GM18526 (cell line): ENCODE measurements around the gene STX18.

Experiments
- POLR2A ChIP-seq: IDR thresholded peaks from 3 replicates; pipeline ENCODE4 v1.6.1; 2011; ENCODE audit not compliant: insufficient read length; ENCODE audit errors: extremely low read depth

The STX18 gene

DNA sequence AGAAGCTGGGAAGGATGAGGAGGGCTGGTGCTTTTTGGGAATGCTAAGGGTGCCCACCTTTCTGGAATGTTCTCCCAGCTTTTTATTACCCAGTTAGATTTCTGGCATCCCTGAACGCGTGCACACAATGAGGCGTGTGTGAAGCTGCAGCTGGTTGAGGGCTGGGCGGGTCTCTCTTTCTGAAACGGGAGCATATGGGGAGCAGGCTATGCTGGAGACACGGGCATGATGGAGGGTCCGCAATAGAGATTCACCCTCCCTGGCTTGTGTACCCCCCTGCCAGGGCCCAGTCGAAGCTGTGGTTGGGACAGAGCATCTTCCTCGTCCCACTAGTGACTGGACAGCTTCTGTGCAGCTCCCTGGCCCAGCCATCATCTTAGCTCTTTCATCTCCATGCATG is 146.5 kb downstream of the STX18 start:
- no peak for TF ChIP-seq POLR2A

DNA sequence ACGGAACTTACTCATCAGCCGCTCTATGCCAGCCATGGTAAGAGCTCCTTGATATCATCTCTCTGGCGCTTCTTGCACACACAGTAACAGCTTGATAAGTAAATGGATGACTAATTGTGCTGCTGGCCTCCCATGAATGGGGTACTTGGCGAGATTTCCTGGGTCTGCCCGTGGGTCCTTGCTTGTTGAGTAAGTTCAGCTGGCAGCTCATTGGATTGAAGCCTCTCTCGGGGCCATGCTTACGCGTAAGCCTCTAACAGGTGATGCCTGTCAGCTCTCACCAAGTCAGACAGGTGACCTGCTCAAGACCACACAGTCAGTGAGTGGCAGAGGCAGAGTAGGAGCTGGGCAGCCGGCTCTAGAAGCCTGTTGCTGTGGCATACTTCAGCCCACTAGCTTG is 147.2 kb downstream of the STX18 start:
- TF ChIP-seq POLR2A = no peak

DNA sequence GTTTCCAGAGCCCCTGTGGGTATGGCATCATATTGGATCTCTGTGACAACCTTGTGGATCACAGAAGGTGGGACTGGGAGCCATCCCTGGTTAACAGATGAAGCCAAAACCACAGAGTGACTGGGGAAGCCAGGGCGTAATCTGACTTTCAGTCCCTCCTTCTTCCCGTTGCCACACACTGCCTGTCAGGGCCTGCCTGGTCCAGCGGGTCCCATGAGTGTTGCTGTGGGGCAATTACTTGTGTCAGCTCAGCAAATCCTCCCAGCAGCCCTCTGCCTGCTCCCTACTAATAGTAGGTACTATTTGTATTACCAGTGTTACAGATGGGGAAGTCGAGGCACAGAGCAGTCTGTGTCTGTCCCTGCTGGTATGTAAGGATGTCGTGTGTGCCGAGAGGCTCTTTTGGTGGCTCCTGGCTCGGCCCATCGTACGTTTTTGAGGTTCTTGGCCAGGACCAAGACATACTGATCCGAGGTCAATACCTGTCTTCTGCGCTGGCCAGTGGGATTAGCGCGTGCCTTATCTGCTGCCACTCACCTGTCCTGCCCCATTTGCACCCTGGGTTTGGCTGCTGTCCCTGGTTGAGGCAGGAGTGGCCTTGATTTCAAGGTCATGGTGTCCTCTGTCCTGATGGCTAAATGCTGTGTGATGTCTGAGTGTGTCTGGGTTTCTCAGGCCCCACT is 149.2 kb downstream of the STX18 start:
- TF ChIP-seq POLR2A = no peak

DNA sequence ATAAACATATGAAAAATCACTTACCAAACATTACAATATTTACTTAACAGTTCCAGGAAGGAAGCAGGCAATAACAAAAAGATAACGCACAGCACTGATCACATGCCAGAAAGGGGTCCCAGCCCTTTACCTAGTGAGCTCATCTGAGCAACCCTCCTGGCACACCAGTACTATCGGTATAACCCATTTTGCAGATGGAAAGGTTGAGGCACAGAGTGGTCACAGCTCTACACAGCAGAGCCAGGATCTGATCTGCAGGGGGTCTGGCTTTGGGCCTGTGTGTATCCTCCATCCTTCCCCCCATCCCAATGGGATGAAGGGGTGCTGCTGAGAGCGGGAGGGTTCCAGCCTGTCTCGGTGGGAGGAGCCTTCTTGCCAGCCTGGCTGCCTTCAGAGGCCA is 150.0 kb downstream of the STX18 start:
- TF ChIP-seq POLR2A = no peak

DNA sequence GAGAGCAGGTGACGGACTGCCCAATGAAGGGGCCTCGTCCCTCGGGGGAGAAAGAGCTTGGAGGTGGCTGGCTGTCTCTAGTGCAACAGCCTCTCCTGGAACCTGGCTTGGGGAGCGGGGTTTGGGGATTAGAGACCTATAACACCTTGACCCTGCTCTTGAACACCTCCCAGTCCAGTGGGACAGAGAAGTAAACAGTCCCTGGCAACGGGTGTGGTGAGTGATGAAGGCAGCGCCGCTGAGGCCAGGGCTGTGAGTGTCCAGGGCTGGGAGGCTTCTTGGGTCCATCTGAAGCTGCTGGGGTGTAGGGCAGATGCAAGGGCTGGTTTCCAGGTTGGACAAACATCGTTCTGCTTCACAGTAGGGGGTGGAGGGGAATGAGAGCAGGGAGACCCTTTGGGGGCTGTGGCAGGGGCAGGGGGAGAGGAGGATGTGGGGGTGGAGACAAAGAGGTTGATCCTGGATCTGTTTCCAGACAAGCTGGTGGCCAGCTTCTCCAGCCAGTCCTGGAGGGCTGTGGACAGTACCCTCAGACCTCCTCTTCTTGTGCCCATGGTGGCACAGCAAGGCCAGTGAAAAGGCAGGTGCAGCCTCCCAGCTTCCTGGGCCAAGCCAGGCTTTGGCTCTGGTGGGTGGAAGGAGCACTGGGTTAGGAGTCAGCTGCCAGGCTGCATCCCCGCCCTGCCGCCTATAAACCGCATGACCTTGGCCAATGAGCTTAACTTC is 151.2 kb downstream of the STX18 start:
- TF ChIP-seq POLR2A = no peak

DNA sequence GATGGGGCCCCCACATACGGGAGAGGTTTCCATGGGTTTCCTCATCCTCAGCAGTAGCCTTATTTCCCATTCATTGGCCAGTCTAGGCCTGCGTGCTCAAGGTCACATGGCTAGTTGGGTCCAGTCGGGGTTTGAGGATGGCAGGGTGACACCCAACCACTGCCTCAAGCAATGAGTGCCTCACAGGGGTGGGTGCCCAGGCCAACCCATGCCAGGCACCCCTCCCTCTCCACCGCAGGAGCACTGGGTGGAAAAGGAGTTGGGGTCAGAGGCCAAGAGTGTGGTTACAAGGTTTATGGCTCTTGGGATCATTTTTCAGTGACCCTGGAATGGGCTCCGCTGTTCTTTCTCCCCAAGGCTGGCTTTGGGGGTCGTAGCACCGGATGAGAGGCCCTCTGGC is 151.8 kb downstream of the STX18 start:
- no peak for TF ChIP-seq POLR2A

DNA sequence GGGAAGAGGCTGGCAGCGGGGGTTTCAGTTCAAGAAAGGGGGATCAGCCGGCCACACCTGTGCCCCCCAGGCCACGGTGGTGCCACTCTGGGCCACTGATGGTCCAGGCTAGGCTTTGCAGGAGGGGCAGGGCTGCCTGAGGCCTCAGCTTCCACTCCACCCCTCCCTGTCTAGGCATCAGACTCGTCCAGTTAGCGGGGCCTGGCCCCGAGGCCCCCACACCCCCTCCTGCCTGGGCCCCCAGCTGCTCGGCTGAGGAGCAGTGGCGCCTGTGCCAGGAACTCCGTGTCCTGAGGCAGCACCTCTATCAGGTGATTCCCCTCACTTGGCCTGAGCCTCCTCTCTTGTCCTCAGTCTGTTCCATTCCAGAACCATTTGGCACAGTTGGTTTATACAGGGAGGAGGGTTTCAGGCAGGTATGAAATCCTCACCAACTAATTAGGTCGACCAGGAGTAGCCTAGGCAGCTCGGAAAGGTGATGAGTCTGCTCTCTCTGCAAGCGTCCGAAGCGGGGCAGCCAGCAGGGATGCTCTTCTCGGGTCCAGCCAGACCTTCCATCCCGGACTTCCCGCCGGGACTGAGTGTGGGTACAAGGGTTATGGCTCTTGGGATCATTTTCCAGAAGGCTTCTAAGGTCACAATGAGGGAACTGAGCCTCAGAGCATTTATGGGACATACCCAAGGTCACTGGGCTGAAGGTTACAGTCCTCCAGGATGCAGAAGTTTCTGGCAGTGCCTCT is 152.8 kb downstream of the STX18 start:
- TF ChIP-seq POLR2A = no peak

DNA sequence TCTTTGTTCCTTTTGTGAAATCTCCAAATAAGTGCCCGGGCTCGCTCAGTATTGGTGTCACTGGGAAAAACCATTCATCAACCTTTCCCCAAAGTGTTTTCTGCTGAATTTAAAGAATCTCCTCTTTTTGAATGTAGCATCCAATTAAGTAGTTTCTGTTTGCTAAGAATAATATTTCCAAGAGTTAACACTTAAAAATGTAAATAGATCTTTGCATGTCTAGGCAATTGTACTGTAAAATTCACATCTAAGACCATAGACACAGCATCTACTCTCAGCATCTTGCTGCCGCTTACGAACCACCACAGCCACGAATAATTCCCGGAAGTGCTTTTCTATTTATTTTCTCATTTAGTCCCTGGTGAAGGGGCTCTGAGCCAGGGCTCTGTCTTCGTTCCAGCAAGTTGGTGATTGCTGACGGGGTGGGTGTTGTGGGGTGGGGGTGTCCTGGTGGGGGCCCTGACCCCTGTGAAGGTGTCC is 153.5 kb downstream of the STX18 start:
- no peak for TF ChIP-seq POLR2A

DNA sequence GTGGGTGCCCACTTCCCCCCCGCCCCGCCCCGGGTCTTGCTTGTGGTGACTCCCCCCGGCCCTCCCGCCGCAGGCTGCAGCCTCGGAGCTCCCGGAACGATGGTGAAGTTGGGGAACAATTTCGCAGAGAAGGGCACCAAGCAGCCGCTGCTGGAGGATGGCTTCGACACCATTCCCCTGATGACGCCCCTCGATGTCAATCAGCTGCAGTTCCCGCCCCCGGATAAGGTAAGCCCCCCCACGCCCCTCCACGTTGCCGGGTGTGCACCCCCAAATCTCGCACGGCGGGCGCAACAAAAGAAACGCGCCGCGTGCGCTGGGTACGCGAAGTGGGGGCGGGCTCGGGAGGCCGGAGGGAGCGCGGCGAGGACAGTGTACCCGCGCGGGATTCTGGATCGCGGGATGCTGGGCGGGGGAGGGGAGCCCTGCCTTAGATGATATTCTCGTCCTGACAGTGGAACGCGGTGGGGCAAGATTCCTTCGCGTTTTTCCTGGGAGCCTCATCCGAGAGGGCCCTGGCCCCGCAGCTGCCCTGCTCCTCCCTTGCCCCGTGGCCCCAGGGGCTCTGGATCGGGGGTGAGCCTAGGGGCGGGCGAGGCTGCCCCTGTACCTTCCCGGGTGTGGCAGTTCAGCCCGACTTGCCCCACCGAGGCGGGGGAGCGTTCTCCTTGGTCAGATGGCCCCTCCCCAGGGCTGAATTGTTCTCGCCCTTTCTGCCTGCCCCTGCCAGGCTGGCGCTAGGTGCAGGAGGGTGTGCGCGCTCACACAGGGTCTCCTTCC is 154.1 kb downstream of the STX18 start:
- no peak for TF ChIP-seq POLR2A

DNA sequence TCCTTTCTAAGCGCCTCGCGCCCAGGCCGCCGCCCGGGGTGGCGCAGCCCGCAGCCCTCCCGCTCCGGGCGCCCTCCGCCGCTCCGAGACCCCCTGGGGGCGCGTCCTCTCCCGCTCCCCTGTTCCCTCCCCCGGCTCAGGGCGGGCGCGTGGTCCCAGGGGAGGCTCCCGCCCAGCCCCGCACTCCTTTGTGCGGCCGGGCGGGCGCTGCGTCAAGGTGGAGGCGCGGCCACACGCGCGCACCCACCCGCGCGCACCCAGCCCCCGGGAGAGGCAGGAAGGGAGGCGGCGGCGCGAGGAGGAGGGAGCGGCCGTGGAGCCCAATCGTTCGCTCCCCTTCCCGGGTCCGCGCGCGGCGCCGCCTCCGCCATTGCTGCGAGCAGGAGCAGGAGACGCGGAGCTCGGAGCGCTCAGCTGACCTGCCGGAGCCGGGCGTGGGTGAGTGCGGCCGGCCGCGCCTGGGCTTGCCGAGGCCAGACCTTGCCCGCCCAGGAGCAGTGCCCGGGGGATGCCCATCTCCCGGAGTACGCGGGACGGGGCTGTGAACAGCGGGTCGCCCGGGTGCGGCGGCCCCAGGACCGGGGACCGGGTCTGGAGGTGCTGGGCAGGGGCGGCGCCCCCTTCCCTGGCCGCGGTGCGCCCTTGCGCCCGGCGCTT is 155.0 kb downstream of the STX18 start, which contains the start of gene NSG1:
NSG1 (plus strand) TSS at position 367 of the 657 bp plus-strand sequence. CDS start 528 bp downstream, outside the sequence.
- TF ChIP-seq POLR2A = no peak

DNA sequence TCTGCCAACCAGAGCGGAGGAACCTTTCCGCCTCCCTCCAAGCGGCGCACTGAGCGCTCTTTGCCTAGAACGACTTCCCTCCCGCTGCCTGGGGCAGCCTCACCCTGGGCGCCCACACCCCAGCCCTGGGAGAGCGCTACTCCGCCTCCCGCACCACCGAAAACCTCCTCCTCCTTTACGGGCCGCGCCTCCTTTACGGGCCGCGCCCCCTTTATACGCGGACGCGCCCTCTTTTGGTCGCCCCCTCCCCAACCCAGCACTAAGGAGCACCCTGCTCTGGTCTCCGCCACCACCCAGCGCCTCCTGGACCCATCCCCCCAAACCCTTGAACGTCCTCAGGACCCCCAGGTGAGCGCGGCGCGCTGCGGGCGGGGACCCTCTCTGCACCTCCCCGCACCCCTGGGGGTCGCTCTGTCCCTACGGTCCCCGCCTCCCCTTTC is 155.5 kb downstream of the STX18 start:
- TF ChIP-seq POLR2A = no peak

DNA sequence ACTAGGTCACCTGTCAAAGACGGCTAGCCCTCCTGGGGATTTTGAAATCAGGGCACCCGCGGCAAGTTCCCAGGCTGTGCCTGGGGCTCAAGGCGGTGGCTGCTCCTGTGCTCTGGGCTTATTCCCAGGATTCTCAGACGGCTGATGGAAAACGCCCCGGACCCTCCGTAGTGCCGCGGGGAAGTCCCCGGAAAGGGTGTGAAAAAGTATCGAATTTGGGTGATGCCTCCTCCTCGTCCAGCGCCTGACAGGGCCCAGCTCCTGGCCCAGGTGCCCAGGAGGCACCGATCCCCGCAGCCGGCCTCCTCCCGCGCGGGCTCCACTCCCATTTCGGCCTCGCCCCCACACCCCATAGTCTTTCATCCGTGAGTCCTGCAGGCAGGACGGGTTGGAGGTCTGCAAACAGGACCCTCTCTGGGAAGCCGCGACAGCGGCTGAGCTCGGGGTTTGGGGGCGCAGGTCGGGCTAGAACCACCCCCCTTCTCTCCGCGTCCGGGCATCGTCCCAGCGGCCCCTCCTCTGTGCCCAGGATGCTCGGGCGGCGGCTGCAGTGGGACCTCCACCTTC is 156.0 kb downstream of the STX18 start:
- no peak for TF ChIP-seq POLR2A

DNA sequence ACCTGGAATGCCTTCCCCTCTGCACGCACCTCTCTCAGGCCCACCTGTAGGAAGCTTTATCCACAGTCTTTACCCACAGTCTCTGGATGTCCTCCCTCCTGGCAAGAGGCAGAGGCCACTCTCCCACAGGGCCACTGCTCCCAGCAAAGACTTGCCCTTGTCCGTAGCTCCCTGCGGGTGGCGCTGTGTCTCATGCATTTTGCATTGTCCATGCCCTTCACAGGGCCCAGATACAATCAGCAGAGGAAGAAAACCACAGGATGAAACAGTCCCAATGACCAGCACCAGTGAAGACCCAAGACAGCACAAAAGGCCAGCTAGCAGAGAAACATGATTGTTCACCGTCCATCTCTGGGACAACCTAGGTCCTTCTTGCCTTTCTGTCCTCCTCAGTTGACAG is 157.0 kb downstream of the STX18 start:
- no peak for TF ChIP-seq POLR2A

DNA sequence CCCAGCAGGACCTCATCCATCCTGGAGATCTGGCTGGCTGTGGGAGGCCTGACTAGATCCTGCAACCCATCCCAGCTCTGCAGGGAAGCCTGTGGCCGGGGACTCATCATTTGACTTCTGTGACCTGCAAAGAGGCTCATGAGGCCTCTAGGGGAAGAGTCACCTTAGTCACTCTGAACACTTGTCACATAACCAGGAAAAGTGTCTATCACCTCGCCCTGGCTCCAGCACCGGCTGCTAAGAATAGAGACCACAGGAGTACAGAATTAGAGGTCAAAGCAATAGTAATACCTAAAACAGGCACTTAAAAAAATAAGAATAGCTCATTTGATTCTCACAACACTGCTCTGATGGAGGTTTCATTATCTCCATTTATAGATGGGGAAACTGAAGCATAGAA is 158.8 kb downstream of the STX18 start:
- no peak for TF ChIP-seq POLR2A
